22Rv1 (cell line): ENCODE results near the gene TNNI3K.

Experiments used
- ZFX ChIP-seq: fragments of 450-650 bp; IDR thresholded peaks from 2 replicates; pipeline ENCODE4 v1.6.1; 2017; ENCODE audit warnings: antibody characterized with exemption, borderline replicate concordance
- TF ChIP-seq, protein P1 (sequence below): fragments of 450-650 bp; IDR thresholded peaks from 2 replicates; pipeline ENCODE4 v1.5.1; 2017; ENCODE audit warnings: mild to moderate bottlenecking

DNA sequence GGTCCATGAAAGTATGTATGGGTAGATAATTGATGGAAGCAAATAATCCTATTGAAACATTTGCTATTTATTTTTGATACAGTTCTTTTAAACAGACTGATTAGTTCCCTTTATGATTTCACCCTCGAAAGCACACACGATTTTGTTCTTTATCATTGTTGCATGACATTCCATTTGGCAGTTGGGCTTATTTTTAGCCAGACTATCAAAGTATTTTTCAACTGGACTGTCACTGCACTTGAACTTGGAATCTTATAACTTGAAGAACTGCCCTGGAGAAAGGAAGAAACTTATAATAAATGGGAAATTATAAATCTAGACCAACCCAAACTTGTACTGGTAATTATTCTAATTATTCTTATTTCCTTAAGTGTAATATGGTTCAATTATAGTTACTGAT is at the start of gene TNNI3K:
- TF ChIP-seq, protein P1, sequence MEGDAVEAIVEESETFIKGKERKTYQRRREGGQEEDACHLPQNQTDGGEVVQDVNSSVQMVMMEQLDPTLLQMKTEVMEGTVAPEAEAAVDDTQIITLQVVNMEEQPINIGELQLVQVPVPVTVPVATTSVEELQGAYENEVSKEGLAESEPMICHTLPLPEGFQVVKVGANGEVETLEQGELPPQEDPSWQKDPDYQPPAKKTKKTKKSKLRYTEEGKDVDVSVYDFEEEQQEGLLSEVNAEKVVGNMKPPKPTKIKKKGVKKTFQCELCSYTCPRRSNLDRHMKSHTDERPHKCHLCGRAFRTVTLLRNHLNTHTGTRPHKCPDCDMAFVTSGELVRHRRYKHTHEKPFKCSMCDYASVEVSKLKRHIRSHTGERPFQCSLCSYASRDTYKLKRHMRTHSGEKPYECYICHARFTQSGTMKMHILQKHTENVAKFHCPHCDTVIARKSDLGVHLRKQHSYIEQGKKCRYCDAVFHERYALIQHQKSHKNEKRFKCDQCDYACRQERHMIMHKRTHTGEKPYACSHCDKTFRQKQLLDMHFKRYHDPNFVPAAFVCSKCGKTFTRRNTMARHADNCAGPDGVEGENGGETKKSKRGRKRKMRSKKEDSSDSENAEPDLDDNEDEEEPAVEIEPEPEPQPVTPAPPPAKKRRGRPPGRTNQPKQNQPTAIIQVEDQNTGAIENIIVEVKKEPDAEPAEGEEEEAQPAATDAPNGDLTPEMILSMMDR: no peak
- TF ChIP-seq ZFX: no peak
